HG03064 (cell line): ENCODE results near the gene AHI1.
A peak's percentile ranks its signal among the peaks of the same experiment; 100 is the strongest.
"Not testable (repeated sequence)": the region's sequence is repeated elsewhere in the genome, so short reads cannot be mapped to it uniquely, and the experiment has no call there.

ENCODE experiments used
- ATAC-seq: cut with Tn5 transposase; IDR thresholded peaks from one replicate; pipeline ENCODE4 v1.9.1; 2021; ENCODE audit warnings: low read depth; ENCODE audit not compliant: unreplicated experiment

The AHI1 gene

DNA sequence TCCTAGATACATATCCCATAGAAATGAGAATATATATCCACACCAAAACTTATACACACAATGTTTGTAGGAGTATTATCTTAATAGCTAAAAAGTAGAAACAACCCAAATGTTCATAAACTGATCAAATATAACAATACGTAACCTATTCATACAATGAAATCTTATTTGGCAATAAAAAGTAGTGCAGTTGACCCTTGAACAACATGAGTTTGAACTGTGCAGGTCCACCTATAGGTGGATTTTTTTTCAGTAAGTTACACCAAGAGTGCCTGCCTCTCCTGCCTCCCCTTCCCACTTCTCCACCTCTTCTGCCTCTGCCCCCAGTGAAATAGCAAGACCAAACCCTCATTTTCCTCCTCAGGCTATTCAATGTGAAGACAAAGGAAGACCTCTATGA lies 95.2 kb downstream of the AHI1 start:
- no peak for ATAC-seq

DNA sequence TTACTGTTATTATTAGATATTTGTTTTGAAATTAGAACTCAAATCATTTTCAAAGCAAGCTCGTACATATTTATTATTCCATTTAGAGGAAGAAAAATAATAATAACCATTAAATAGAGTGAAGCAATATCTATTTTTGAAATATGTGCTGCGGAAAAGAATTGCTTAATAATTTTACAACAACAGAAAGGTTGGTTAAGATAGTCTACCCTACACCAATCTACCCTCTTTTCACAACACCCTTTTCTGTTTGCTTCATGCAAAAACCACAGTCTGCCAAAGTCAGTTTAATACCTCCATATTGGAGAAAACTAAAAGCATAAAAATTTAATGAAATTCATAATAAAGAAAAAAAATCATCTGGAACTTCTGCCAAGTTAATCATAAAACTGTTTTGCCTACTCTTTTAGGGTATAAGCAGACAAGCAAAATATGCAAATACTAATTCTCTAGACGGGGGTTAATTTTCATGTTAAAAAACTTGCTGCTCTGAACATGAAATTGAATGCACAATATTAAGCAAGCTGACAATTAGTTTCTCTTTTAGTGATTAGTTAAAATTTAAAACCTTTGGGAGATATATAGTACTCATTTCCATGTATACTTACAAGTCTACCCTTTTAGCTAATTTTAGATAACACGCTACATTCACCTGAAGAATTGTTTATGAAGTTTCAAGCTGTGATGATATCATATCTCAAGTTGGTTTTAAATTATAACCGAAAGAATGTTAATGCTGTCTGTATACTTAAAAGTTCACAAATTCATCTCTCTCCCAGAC lies 100.2 kb downstream of the AHI1 start:
- ATAC-seq: no peak

DNA sequence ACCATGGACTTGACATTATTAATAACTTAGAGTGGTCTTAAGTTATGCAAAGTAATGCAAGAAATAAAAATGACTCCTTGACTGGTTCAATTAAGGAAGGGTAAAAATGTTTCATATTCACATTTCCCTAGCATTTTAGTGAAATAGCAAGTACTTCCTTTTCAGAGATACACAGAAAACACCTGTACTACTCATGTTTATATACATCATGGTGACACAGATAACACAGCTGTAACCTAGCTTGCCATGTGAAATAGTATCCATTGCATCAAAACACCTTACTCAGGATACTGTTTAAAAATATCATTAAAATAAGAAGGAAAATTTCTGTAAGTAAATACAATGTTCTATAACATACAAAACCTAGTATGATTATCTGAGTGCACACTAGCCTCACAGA lies 102.4 kb downstream of the AHI1 start:
- no peak for ATAC-seq

DNA sequence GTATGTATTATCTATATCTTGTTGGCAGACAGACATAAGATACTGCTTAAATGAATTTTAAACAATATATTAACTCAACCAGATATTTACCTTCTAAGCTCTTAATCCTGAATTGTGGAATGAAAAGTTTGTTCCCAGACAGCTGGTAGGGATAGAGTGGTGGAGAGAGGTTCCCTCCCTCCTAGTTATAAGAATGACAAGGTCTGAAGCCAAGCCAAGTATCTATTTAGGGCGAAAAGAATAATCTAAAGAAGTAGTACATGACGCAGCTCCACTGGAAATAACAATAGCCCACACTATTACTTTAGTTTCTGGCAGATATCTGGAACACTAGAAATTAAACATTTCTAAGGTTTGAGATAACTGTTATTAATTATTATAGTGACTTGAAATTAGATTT lies 104.3 kb downstream of the AHI1 start:
- no peak for ATAC-seq

DNA sequence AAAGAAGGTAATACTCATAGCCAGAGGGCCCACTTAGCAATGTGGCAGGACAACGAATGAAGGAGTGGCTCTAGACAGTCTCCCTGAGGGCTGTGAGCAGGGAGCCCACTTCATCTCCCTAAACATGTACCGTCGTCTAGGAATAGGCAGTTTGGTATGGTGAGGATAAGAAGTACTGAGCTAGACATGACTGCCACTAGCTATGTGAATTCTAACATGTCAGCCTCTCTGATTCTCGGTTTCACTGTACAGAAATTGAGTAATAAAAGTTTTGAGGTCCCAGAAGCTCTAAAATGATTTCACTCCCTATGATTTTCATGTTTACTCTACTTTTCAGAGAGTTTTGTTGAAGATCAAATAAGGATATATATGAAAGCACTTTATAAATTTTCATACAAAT lies 107.1 kb downstream of the AHI1 start:
- no peak for ATAC-seq

DNA sequence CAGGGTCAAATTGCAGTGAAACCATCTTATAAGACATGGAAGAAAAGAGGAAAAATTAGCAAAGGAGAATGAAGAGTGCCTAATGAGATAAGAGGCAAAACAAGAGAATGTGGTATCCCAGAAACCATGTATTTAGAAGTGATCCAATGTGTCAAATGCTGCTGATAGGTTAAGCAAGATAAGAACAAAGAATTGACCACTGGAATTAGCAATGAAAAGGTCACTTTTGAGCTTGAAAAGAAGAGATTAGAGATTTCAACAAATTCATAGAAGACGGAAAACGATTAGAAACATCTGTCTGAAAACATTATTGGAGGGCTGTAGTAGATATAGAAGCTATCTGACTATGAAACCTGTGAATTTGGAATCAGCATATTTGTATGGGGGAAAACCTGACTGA lies 112.2 kb downstream of the AHI1 start:
- ATAC-seq: no peak

DNA sequence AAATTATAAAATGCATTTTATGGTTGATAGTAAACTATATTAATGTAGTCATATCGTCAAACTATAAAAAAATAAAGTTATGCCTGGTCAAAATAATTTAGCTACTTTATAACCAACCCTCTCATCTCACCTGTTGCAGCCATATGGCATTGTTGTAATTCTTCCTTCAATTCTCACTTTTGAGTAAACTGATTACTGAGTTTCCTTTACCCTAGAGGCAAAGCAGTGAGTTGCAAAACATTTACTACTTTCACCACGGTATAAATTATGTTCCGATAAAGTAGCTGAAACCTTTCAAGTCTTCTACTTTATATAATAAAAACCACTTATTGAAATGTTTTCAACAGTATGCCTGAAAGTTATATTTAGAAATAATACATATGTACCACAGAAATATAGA lies 113.8 kb downstream of the AHI1 start:
- ATAC-seq: no peak

DNA sequence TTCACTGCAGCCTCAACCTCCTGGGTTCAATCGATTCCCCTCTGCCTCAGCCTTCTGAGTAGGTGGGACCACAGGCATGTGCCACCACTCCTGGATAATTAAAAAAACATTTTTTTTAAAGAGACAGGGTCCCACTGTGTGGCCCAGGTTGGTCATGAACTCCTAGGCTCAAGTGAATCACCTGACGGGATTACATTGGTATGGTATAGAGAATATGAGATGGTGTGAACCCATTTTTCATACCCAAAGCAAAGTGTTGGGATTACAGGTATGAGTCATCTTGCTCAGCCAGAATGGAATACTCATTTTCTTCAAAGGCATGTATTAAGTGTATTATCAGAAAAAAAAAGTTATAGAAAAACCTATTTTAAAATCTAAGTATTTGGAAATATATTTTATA lies 114.2 kb downstream of the AHI1 start:
- no peak for ATAC-seq

DNA sequence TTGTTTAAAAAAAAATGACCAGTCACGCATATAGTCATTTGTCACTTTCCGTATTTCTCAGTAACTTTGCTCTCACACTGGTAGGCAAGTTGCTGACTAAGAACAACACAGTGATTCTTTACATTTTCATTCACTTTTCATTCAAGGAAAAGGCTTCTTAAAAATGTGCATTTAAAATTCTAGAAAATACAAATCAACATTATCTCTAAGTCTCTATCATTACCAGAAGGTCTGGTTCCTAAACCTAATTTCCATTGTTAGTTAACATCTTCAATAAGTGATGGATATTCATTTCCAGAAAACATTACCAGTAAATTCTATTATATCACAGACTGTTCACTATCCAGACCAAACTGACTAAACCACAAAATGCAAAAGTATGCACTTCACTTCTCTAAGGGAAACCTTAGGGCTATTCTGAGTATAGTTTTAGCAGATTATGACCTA lies 115.3 kb downstream of the AHI1 start:
- peak; percentile 90 for ATAC-seq

DNA sequence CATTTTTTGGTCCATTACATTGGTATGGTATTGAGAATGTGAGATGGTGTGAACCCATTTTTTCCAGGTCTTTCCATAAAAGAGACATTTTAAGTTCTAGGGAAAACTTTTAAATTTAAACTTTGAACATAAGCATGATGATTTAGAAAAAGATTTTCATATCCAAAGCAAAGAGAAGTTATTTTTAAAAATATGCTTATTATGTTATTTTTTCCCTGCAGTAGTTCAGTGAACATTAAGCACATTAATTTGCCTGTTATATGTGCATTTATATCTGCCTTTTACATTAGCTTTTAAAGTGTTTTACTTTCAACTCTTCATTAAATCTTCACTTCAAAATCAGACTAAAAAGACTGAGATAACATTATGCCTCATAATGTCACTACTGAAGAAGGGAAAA lies 116.7 kb downstream of the AHI1 start:
- no peak for ATAC-seq

DNA sequence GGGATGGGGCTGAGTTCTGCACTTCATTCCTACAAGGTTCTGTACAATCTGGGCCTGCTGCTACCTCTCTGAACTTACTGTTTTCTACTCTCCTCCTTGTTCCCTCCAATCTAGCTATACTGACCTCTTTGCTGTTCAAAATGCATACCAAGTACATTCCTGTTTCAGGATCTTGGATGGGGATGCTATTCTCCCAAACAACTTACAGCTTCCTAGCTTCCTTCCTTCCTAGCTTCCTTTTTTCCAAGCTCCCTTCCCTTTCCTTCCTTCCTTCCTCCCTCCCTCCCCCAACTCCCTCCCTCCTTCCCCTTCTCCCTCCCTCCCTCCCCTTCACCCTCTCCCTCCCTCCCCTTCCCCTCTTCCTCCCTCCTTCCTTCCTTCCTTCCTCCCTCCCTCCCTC lies 117.9 kb downstream of the AHI1 start:
- ATAC-seq: no peak

DNA sequence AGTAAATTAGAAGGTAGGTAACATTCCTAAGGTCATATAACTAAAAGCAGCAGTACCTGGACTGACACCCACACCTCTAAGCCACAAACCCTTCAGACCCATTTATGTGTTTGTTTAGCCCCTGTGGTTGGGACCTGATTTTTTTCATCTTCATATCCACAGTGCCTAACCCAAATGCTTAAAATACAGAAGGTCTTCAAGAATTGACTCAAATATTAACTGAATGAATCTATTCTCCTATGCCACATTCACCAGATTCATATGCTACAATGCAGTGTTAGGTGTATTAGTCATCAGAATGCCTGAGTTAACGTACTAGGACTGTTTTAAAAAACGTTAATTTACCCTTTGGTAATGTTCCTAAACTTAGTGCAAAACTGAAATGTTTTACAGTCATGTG lies 124.8 kb downstream of the AHI1 start:
- no peak for ATAC-seq

DNA sequence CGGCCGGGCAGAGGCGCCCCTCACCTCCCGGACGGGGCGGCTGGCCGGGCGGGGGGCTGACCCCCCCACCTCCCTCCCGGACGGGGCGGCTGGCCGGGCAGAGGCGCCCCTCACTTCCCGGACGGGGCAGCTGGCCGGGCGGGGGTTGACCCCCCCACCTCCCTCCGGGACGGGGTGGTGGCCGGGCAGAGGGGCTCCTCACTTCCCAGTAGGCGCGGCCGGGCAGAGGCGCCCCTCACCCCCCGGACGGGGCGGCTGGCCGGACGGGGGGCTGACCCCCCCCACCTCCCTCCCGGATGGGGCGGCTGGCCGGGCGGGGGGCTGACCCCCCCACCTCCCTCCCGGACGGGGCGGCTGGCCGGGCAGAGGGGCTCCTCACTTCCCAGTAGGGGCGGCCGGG lies 133.9 kb downstream of the AHI1 start:
- ATAC-seq: not testable (repeated sequence)

DNA sequence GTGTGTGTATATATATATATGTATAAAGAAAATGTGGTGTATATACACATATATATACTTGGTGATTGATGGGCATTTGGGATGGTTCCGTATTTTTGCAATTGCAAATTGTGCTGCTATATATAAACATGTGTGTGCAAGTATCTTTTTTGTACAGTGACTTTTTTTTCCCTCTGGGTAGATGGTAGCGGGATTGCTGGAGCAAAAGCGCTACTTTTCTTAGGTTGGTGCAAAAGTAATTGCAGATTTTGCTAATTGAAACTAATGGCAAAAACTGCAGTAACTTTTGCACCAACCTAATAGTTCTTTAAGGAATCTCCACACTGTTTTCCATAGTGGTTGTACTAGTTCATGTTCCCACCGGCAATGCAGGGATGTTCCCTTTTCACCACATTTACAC lies 135.4 kb downstream of the AHI1 start:
- no peak for ATAC-seq

DNA sequence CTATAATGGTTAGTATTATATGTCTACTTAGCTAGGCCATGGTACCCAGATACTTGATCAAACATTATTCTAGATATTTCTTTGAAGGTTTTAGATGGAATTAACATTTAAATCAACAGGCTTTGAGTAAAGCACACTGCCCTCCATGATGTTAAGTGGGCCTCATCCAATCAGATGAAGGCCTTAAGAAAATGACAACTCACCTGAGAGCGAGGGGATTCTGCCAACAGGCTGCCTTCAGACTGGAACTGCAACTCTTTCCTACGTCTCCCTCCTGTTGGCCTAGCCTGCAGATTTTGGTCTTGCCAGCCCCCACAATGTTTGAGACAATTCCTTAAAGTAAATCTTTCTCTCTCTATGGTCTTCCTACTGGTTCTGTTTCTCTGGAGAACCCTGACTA lies 137.3 kb downstream of the AHI1 start:
- no peak for ATAC-seq

DNA sequence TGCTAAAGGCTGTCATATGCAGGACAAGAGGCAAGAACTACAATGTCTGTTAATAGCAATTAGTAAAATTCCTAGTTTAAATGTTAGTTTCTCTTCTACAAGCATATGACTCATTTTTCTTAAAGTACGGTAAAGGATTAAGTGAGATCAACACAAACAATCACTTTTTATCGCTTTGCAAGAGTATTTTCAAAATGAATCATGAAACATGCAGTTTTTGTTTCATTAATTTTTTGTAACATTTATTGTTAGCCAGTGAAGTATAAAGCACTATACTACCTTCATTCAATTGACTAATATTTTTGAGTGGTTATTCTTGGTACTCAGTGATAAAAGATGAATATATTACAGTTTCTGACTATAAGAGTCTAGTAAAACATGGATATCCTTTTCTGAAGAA lies 138.6 kb downstream of the AHI1 start:
- ATAC-seq: no peak

DNA sequence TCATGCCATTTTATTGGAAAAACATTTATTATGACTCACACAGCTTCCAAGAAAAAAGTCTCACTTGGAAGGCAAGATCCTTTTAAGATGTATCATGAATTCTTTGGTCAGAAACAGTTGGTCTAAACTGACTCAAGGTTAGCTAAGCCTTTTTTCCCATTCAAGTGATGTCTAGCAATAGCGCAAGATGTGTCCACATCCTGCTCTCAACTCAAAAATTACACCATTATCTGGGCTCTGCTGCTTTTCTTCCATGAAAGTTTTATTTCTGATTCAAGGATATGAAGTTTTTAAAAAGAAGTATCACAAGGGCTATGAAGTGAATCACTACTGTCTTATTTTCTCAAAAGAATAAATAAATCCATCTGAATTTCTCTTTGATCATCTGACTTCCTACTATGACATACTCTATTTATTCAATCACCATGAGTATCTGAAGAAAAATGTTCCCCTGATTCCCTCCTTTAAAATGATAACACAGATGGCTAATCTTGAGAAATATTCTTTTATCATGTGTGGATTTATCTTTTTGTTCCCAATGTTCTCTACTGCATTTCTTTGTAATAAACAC lies 139.2 kb downstream of the AHI1 start:
- ATAC-seq: no peak

DNA sequence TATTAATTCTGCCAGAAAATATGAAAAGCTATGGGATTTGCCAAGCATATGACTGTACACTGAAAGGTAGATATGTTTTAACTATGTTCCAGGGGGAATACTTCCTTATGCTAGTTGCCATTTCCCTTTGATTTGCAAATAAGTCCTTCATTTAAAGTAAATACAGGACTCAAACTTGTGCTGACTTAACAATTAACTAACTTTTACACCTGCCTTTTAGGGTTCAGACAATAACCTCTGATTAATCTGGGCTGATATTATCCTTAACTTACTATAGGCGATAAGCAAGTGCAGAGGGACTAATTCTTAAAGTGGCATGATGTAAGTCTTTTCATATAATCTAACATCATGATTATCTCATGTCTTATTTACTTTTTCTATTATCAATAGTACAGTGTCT lies 143.1 kb downstream of the AHI1 start:
- no peak for ATAC-seq

DNA sequence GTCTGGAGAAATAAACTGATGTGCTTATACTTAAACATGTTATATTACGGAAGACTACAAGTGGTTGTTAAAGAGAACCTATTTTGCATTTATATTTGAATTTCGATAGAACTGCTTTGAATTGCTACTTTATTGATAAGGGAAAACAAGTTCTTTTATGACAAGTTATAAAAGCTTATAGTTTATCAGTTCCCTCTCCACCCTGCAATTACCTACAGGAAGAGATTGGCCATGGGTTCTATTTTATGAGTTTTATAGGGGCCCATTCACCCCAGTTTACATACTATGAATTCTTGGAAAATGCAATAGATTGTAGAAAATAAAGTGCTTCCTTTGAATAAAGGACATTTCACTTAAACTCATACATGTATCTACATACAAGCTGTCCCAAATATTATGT lies 144.4 kb downstream of the AHI1 start:
- no peak for ATAC-seq

DNA sequence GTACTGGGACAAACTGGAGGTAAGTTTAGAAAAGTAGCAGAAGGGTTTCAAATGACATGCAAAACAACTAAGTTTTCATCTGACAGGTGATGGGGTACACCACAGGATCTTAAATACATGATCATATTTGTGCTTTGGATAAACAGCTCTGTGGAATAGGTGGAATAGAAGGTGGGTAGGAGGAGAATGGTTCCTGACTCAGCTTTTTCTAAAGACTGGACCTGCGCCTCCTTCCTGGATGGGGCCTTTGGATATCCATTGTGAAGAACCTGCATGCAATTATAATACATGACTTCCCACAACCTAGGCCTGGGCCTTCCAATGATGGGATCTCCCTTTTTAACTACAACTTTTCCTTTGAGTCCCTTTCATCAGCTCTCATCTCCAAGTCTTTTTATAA lies 145.9 kb downstream of the AHI1 start:
- no peak for ATAC-seq

DNA sequence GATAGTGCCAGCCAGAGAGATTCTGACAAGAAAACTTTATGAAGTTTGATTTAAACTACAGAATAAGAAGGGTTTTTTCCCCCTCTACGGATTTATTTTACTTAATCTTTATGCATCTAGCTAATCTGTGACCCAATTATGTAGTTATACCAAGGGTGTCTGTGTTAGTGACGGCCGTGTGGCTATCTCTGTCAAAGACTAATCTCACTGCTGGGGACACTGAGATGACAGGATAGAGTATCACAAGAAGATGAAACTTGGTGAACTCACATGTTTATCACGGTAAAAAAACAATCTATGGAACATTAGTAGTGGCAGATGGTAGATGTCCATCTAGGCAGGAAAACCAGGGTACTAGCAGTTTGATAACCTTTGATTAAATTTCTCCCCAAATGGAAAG lies 149.7 kb downstream of the AHI1 start:
- no peak for ATAC-seq

DNA sequence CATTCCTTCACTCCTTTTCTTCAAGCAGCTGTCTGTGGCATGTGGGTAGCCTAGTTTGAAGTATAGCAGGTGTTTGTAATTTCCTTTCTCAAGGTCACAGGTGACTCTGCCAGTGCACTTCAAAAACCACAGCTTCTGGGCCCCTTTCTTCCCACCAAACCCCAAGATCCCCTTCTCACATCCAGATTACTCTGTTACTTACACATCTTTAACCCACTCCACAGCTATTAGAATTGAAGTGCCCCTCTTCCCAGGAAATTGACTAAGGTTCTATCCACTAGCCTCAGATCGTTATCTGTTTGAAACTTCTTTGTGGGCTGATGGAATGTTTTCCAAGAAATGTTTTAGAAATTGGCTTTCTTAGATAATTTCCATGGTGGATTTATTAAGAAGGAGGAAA lies 150.8 kb downstream of the AHI1 start:
- no peak for ATAC-seq

DNA sequence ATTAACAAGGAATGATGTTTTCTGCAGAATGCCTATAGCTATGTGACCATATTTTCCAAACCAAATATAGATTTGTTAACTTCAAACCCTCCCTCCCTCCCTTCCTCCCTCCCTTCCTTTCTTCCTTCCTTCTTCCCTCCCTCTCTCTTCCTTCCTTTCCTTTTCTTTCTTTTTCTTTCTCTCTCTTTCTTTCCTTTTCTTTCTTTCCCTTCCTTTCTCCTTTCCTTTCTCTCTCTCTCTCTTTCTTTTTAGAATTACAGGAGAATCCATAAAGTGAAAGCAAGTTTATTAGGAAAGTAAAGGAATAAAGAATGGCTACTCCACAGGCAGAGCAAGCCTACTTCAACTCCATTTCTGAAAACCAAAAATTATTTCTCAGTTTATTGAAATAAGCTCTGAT lies 153.0 kb downstream of the AHI1 start:
- ATAC-seq: no peak
